ENCODE measurements around the gene MAN2A2. TPM values are rescaled to one million over a fixed set of nuclear protein-coding genes. Genes with fewer than 3 reads are reported as not detected.

MAN2A2 gene
- total RNA-seq, 1 donor from 2014 or later = 90.4 TPM

GRCh38 chr15:90887037-90887481 lies 16.0 kb upstream of the MAN2A2 start:
- TF ChIP-seq CTCF (IDR thresholded peaks at IDR 0.05) = no peak
- Histone ChIP-seq H3K36me3 (peaks cover 32 to 33% of the 10 kb centered on the region in 2 donors), H3K27ac (no peak overlapping the region), H3K9me3 (no peaks in the 10 kb centered on the region), H3K4me1 (peaks cover 10 to 30% of the 10 kb centered on the region in 2 donors), H3K4me3 (no peak overlapping the region), H3K27me3 (no peaks in the 10 kb centered on the region)
- no peak for DNase-seq (ENCODE audit: low spot score in 2 of 2)
- intact Hi-C loops (cut with DNase I) = loop anchor here (5.0 to 10.0 kb wide), 5 partner anchors 45 to 992 kb away; partner anchors contain the start of genes AP3S2, CRTC3 and HDDC3

GRCh38 chr15:90889313-90889730 lies 13.8 kb upstream of the MAN2A2 start:
- no peaks in the 10 kb centered on the region for H3K27me3 ChIP-seq
- no peak for TF ChIP-seq CTCF (IDR thresholded peaks at IDR 0.05)
- no peak overlapping the region for H3K27ac ChIP-seq
- DNase-seq (ENCODE audit: low spot score in 2 of 2) = no peak
- intact Hi-C loops (cut with DNase I) = loop anchor here (5.0 to 10.0 kb wide), 5 partner anchors 43 to 995 kb away; partner anchors contain the start of genes AP3S2, CRTC3 and HDDC3
- no peak overlapping the region for H3K4me3 ChIP-seq
- peaks cover 10 to 22% of the 10 kb centered on the region in 2 donors for H3K4me1 ChIP-seq
- no peaks in the 10 kb centered on the region for H3K9me3 ChIP-seq
- H3K36me3 ChIP-seq = peaks cover 50 to 52% of the 10 kb centered on the region in 2 donors

GRCh38 chr15:90889736-90890456 lies 13.2 kb upstream of the MAN2A2 start:
- DNase-seq (ENCODE audit: low spot score in 2 of 2) = no peak
- Histone ChIP-seq H3K4me3 (no peak overlapping the region), H3K4me1 (peaks cover 5 to 17% of the 10 kb centered on the region in 2 donors), H3K27ac (no peak overlapping the region), H3K36me3 (peaks cover 54 to 56% of the 10 kb centered on the region in 2 donors), H3K27me3 (no peaks in the 10 kb centered on the region), H3K9me3 (no peaks in the 10 kb centered on the region)
- TF ChIP-seq CTCF (IDR thresholded peaks at IDR 0.05) = no peak
- intact Hi-C loops (cut with DNase I) = loop anchor here (5.0 to 10.0 kb wide), 5 partner anchors 42 to 995 kb away; partner anchors contain the start of genes AP3S2, CRTC3 and HDDC3

- intact Hi-C loops (cut with DNase I) = no loop called here
Observed at GRCh38 chr15:90890839-90891238, 12.3 kb upstream of the MAN2A2 start.

GRCh38 chr15:90891346-90891949 lies 11.7 kb upstream of the MAN2A2 start:
- H3K36me3 ChIP-seq = peaks cover 61 to 70% of the 10 kb centered on the region in 2 donors
- intact Hi-C loops (cut with DNase I) = no loop called here
- peaks cover 0 to 3% of the 10 kb centered on the region in 2 donors for H3K4me1 ChIP-seq
- no peak overlapping the region for H3K4me3 ChIP-seq
- H3K9me3 ChIP-seq = no peaks in the 10 kb centered on the region
- no peak for TF ChIP-seq CTCF (IDR thresholded peaks at IDR 0.05)
- no peaks in the 10 kb centered on the region for H3K27me3 ChIP-seq
- no peak overlapping the region for H3K27ac ChIP-seq
- no peak for DNase-seq (ENCODE audit: low spot score in 2 of 2)

More at GRCh38 chr15:90890839-90891238, 12.3 kb upstream of the MAN2A2 start:
- TF ChIP-seq CTCF (IDR thresholded peaks at IDR 0.05) = no peak
- Histone ChIP-seq H3K4me1 (peaks cover 0 to 7% of the 10 kb centered on the region in 2 donors), H3K9me3 (no peaks in the 10 kb centered on the region), H3K36me3 (peaks cover 61 to 65% of the 10 kb centered on the region in 2 donors), H3K4me3 (no peak overlapping the region), H3K27me3 (no peaks in the 10 kb centered on the region), H3K27ac (no peak overlapping the region)
- DNase-seq (ENCODE audit: low spot score in 2 of 2) = no peak
